GM12891 (cell line): ENCODE data around the gene DAGLB.

Experiments
- PAX5 ChIP-seq: IDR thresholded peaks from 2 replicates; pipeline ENCODE4 v1.6.1; 2011; ENCODE audit warnings: low read length, moderate library complexity, mild to moderate bottlenecking; ENCODE audit not compliant: insufficient read depth, severe bottlenecking
- POLR2A ChIP-seq: IDR thresholded peaks from 2 replicates; pipeline ENCODE4 v1.6.1; 2011; ENCODE audit warnings: low read depth, low read length, control low read depth
- POLR2AphosphoS5 ChIP-seq: IDR thresholded peaks from 2 replicates; pipeline ENCODE4 v1.6.1; 2011; ENCODE audit warnings: low read depth, low read length, control low read depth
- POU2F2 ChIP-seq: IDR thresholded peaks from 2 replicates; pipeline ENCODE4 v1.6.1; 2011; ENCODE audit warnings: low read depth, mild to moderate bottlenecking, control low read depth, low read length, moderate library complexity
- TAF1 ChIP-seq: IDR thresholded peaks from 2 replicates; pipeline ENCODE4 v1.6.1; 2011; ENCODE audit warnings: low read depth, low read length, control low read depth

- TF ChIP-seq POLR2AphosphoS5 (no peak), POLR2A (no peak), TAF1 (no peak), PAX5 (no peak), POU2F2 (no peak)
Measured at GRCh38 chr7:6417408-6417807, 30.3 kb downstream of the DAGLB start.
